Measurements from ENCODE around the gene UNC5C.

UNC5C gene

GRCh38 chr4:95417531-95417930 lies 131.2 kb downstream of the UNC5C start:
- no peak overlapping the region for H3K18ac ChIP-seq (ENCODE audit: low read length)
- WGBS (ENCODE audit: extremely low coverage, insufficient coverage, low lambda C conversion rate), result no CpG with 5 or more reads among the region's 3 CpGs
- no peak for DNase-seq
- no peaks in the 10 kb centered on the region for H3K79me1 ChIP-seq (ENCODE audit: low read length)
- no peaks in the 10 kb centered on the region for H3K36me3 ChIP-seq (ENCODE audit: control insufficient read depth, insufficient read depth, low read length)
- H3K56ac ChIP-seq (ENCODE audit: low read length), result no peak overlapping the region
- H4K8ac ChIP-seq (ENCODE audit: low read depth, low read length), result no peak overlapping the region
- H3K79me2 ChIP-seq (ENCODE audit: control insufficient read depth, insufficient read depth, low read length), result no peaks in the 10 kb centered on the region
- H2BK120ac ChIP-seq (ENCODE audit: low read depth, low read length), result no peak overlapping the region
- H3K9ac ChIP-seq (ENCODE audit: low read length), result no peak overlapping the region
- H3K27me3 ChIP-seq (ENCODE audit: insufficient read depth, low read length, poor library complexity), result no peaks in the 10 kb centered on the region
- no peak overlapping the region for H2BK5ac ChIP-seq (ENCODE audit: low read length)
- H3K23ac ChIP-seq (ENCODE audit: low read length), result no peak overlapping the region
- no peak overlapping the region for H3K4me2 ChIP-seq (ENCODE audit: low read length)
- no peak overlapping the region for H3K4ac ChIP-seq (ENCODE audit: low read depth, low read length)
- no peak overlapping the region for H3K4me3 ChIP-seq (ENCODE audit: low read length)
- no peaks in the 10 kb centered on the region for H3K4me1 ChIP-seq (ENCODE audit: control insufficient read depth, low read depth, low read length)
- H3K27ac ChIP-seq (ENCODE audit: low read depth, low read length), result no peak overlapping the region
- H4K5ac ChIP-seq (ENCODE audit: low read length), result no peak overlapping the region
- no peak overlapping the region for H2AK5ac ChIP-seq (ENCODE audit: low read length)
- no peak overlapping the region for H2BK15ac ChIP-seq (replicated peaks; ENCODE audit: low read depth)

- H2AK5ac ChIP-seq (ENCODE audit: low read length), result no peak overlapping the region
- no peak overlapping the region for H3K27ac ChIP-seq (ENCODE audit: low read depth, low read length)
- no peak overlapping the region for H2BK120ac ChIP-seq (ENCODE audit: low read depth, low read length)
- H3K27me3 ChIP-seq (ENCODE audit: insufficient read depth, low read length, poor library complexity), result no peaks in the 10 kb centered on the region
- H3K4ac ChIP-seq (ENCODE audit: low read depth, low read length), result no peak overlapping the region
- H3K4me2 ChIP-seq (ENCODE audit: low read length), result no peak overlapping the region
- no peaks in the 10 kb centered on the region for H3K36me3 ChIP-seq (ENCODE audit: control insufficient read depth, insufficient read depth, low read length)
- no peaks in the 10 kb centered on the region for H3K79me1 ChIP-seq (ENCODE audit: low read length)
- no peaks in the 10 kb centered on the region for H3K4me1 ChIP-seq (ENCODE audit: control insufficient read depth, low read depth, low read length)
- WGBS (ENCODE audit: extremely low coverage, insufficient coverage, low lambda C conversion rate), result no CpG with 5 or more reads among the region's 3 CpGs
- no peak for DNase-seq
- no peaks in the 10 kb centered on the region for H3K79me2 ChIP-seq (ENCODE audit: control insufficient read depth, insufficient read depth, low read length)
- H2BK5ac ChIP-seq (ENCODE audit: low read length), result no peak overlapping the region
- H3K9ac ChIP-seq (ENCODE audit: low read length), result no peak overlapping the region
- H2BK15ac ChIP-seq (replicated peaks; ENCODE audit: low read depth), result no peak overlapping the region
- no peak overlapping the region for H3K56ac ChIP-seq (ENCODE audit: low read length)
- no peak overlapping the region for H3K4me3 ChIP-seq (ENCODE audit: low read length)
- H4K5ac ChIP-seq (ENCODE audit: low read length), result no peak overlapping the region
- H3K18ac ChIP-seq (ENCODE audit: low read length), result no peak overlapping the region
- H3K23ac ChIP-seq (ENCODE audit: low read length), result no peak overlapping the region
- H4K8ac ChIP-seq (ENCODE audit: low read depth, low read length), result no peak overlapping the region
Observed at GRCh38 chr4:95415346-95415771, 133.4 kb downstream of the UNC5C start.

GRCh38 chr4:95411371-95412088 lies 137.2 kb downstream of the UNC5C start:
- WGBS (ENCODE audit: extremely low coverage, insufficient coverage, low lambda C conversion rate), result no CpG with 5 or more reads among the region's 4 CpGs

GRCh38 chr4:95410387-95410977 lies 138.3 kb downstream of the UNC5C start:
- Histone ChIP-seq H3K4me1 (ENCODE audit: control insufficient read depth, low read depth, low read length) (no peaks in the 10 kb centered on the region), H3K36me3 (ENCODE audit: control insufficient read depth, insufficient read depth, low read length) (no peaks in the 10 kb centered on the region), H3K79me2 (ENCODE audit: control insufficient read depth, insufficient read depth, low read length) (no peaks in the 10 kb centered on the region), H2BK120ac (ENCODE audit: low read depth, low read length) (no peak overlapping the region), H3K9ac (ENCODE audit: low read length) (no peak overlapping the region), H4K5ac (ENCODE audit: low read length) (no peak overlapping the region), H3K23ac (ENCODE audit: low read length) (no peak overlapping the region), H3K18ac (ENCODE audit: low read length) (no peak overlapping the region), H3K4me3 (ENCODE audit: low read length) (no peak overlapping the region), H3K27me3 (ENCODE audit: insufficient read depth, low read length, poor library complexity) (no peaks in the 10 kb centered on the region), H3K79me1 (ENCODE audit: low read length) (no peaks in the 10 kb centered on the region), H3K4me2 (ENCODE audit: low read length) (no peak overlapping the region), H2BK15ac (replicated peaks; ENCODE audit: low read depth) (no peak overlapping the region), H3K27ac (ENCODE audit: low read depth, low read length) (no peak overlapping the region), H4K8ac (ENCODE audit: low read depth, low read length) (no peak overlapping the region), H2BK5ac (ENCODE audit: low read length) (no peak overlapping the region), H3K56ac (ENCODE audit: low read length) (no peak overlapping the region), H2AK5ac (ENCODE audit: low read length) (no peak overlapping the region), H3K4ac (ENCODE audit: low read depth, low read length) (no peak overlapping the region)
- no CpG with 5 or more reads among the region's 4 CpGs for WGBS (ENCODE audit: extremely low coverage, insufficient coverage, low lambda C conversion rate)
- DNase-seq, result no peak

More at GRCh38 chr4:95411371-95412088, 137.2 kb downstream of the UNC5C start:
- Histone ChIP-seq H3K4me3 (ENCODE audit: low read length) (no peak overlapping the region), H3K79me1 (ENCODE audit: low read length) (no peaks in the 10 kb centered on the region), H3K4me2 (ENCODE audit: low read length) (no peak overlapping the region), H4K8ac (ENCODE audit: low read depth, low read length) (no peak overlapping the region), H2AK5ac (ENCODE audit: low read length) (no peak overlapping the region), H3K27ac (ENCODE audit: low read depth, low read length) (no peak overlapping the region), H3K56ac (ENCODE audit: low read length) (no peak overlapping the region), H3K36me3 (ENCODE audit: control insufficient read depth, insufficient read depth, low read length) (no peaks in the 10 kb centered on the region), H2BK120ac (ENCODE audit: low read depth, low read length) (no peak overlapping the region), H3K9ac (ENCODE audit: low read length) (no peak overlapping the region), H3K79me2 (ENCODE audit: control insufficient read depth, insufficient read depth, low read length) (no peaks in the 10 kb centered on the region), H2BK15ac (replicated peaks; ENCODE audit: low read depth) (no peak overlapping the region), H3K27me3 (ENCODE audit: insufficient read depth, low read length, poor library complexity) (no peaks in the 10 kb centered on the region), H3K4me1 (ENCODE audit: control insufficient read depth, low read depth, low read length) (no peaks in the 10 kb centered on the region), H3K23ac (ENCODE audit: low read length) (no peak overlapping the region), H4K5ac (ENCODE audit: low read length) (no peak overlapping the region), H2BK5ac (ENCODE audit: low read length) (no peak overlapping the region), H3K4ac (ENCODE audit: low read depth, low read length) (no peak overlapping the region), H3K18ac (ENCODE audit: low read length) (no peak overlapping the region)
- DNase-seq, result no peak

- no peaks in the 10 kb centered on the region for H3K27me3 ChIP-seq (ENCODE audit: insufficient read depth, low read length, poor library complexity)
- no peak overlapping the region for H3K4me2 ChIP-seq (ENCODE audit: low read length)
- WGBS (ENCODE audit: extremely low coverage, insufficient coverage, low lambda C conversion rate), result no CpG with 5 or more reads among the region's 2 CpGs
- no peak overlapping the region for H3K23ac ChIP-seq (ENCODE audit: low read length)
- no peak overlapping the region for H3K27ac ChIP-seq (ENCODE audit: low read depth, low read length)
- DNase-seq, result no peak
- no peak overlapping the region for H2BK15ac ChIP-seq (replicated peaks; ENCODE audit: low read depth)
- H2AK5ac ChIP-seq (ENCODE audit: low read length), result no peak overlapping the region
- no peak overlapping the region for H2BK120ac ChIP-seq (ENCODE audit: low read depth, low read length)
- H3K18ac ChIP-seq (ENCODE audit: low read length), result no peak overlapping the region
- no peak overlapping the region for H3K9ac ChIP-seq (ENCODE audit: low read length)
- no peaks in the 10 kb centered on the region for H3K79me2 ChIP-seq (ENCODE audit: control insufficient read depth, insufficient read depth, low read length)
- no peak overlapping the region for H3K56ac ChIP-seq (ENCODE audit: low read length)
- H3K4ac ChIP-seq (ENCODE audit: low read depth, low read length), result no peak overlapping the region
- H3K4me3 ChIP-seq (ENCODE audit: low read length), result no peak overlapping the region
- H2BK5ac ChIP-seq (ENCODE audit: low read length), result no peak overlapping the region
- H3K36me3 ChIP-seq (ENCODE audit: control insufficient read depth, insufficient read depth, low read length), result no peaks in the 10 kb centered on the region
- no peak overlapping the region for H4K5ac ChIP-seq (ENCODE audit: low read length)
- H3K79me1 ChIP-seq (ENCODE audit: low read length), result no peaks in the 10 kb centered on the region
- H4K8ac ChIP-seq (ENCODE audit: low read depth, low read length), result no peak overlapping the region
- no peaks in the 10 kb centered on the region for H3K4me1 ChIP-seq (ENCODE audit: control insufficient read depth, low read depth, low read length)
Observed at GRCh38 chr4:95409750-95410149, 139.0 kb downstream of the UNC5C start.

GRCh38 chr4:95409127-95409526 lies 139.6 kb downstream of the UNC5C start:
- Histone ChIP-seq H3K4me1 (ENCODE audit: control insufficient read depth, low read depth, low read length) (no peaks in the 10 kb centered on the region), H3K4me2 (ENCODE audit: low read length) (no peak overlapping the region), H3K4ac (ENCODE audit: low read depth, low read length) (no peak overlapping the region), H3K27ac (ENCODE audit: low read depth, low read length) (no peak overlapping the region), H3K79me1 (ENCODE audit: low read length) (no peaks in the 10 kb centered on the region), H2AK5ac (ENCODE audit: low read length) (no peak overlapping the region), H3K9ac (ENCODE audit: low read length) (no peak overlapping the region), H2BK120ac (ENCODE audit: low read depth, low read length) (no peak overlapping the region), H2BK15ac (replicated peaks; ENCODE audit: low read depth) (no peak overlapping the region), H3K23ac (ENCODE audit: low read length) (no peak overlapping the region), H3K36me3 (ENCODE audit: control insufficient read depth, insufficient read depth, low read length) (no peaks in the 10 kb centered on the region), H3K27me3 (ENCODE audit: insufficient read depth, low read length, poor library complexity) (no peaks in the 10 kb centered on the region), H3K56ac (ENCODE audit: low read length) (no peak overlapping the region), H4K8ac (ENCODE audit: low read depth, low read length) (no peak overlapping the region), H3K79me2 (ENCODE audit: control insufficient read depth, insufficient read depth, low read length) (no peaks in the 10 kb centered on the region), H2BK5ac (ENCODE audit: low read length) (no peak overlapping the region), H4K5ac (ENCODE audit: low read length) (no peak overlapping the region), H3K18ac (ENCODE audit: low read length) (no peak overlapping the region), H3K4me3 (ENCODE audit: low read length) (no peak overlapping the region)
- no peak for DNase-seq

All from mesendoderm (in vitro differentiated cells).